DMS 273 (cell line): ENCODE measurements around the gene DHX16.
A peak's percentile ranks its signal among the peaks of the same experiment; 100 is the strongest.

Experiments used
- DNase-seq: peaks from one replicate; lab custom pipeline; 2025; ENCODE audit not compliant: unreplicated experiment; lab: John Stamatoyannopoulos, UW

The DHX16 gene

GRCh38 chr6:30640481-30640880 lies 32.3 kb downstream of the DHX16 start:
- peak; percentile 35 for DNase-seq

GRCh38 chr6:30635834-30636233 lies 37.0 kb downstream of the DHX16 start:
- no peak for DNase-seq

GRCh38 chr6:30626484-30627366 lies 46.1 kb downstream of the DHX16 start, which contains the start of gene ATAT1:
Gene ATAT1, plus strand, starts transcription at chr6:30626874.
- peak; percentile 95 for DNase-seq

- DNase-seq = no peak
Observed at GRCh38 chr6:30625511-30625910, 47.3 kb downstream of the DHX16 start.

- no peak for DNase-seq
Observed at GRCh38 chr6:30619561-30619960, 53.2 kb downstream of the DHX16 start.

GRCh38 chr6:30618270-30618797 lies 54.5 kb downstream of the DHX16 start:
- DNase-seq = peak; percentile 72

GRCh38 chr6:30617565-30618269 lies 55.1 kb downstream of the DHX16 start, which contains the start of gene MRPS18B:
Gene MRPS18B, plus strand, starts transcription at chr6:30617840. Its CDS starts 26 bp downstream, at chr6:30617866.
- peak; percentile 98 for DNase-seq

- peak; percentile 100 for DNase-seq
Observed at GRCh38 chr6:30616811-30617564, 55.8 kb downstream of the DHX16 start, which contains the start of gene PPP1R10. Gene PPP1R10, minus strand, starts transcription at chr6:30617243. Its CDS starts 7,299 bp downstream, at chr6:30609944.

- DNase-seq = peak; percentile 85
Observed at GRCh38 chr6:30615958-30616810, 56.6 kb downstream of the DHX16 start.

GRCh38 chr6:30615219-30615957 lies 57.4 kb downstream of the DHX16 start:
- peak; percentile 94 for DNase-seq

GRCh38 chr6:30614843-30615218 lies 58.0 kb downstream of the DHX16 start:
- DNase-seq = peak; percentile 99

GRCh38 chr6:30614044-30614842 lies 58.6 kb downstream of the DHX16 start:
- peak; percentile 48 for DNase-seq

- no peak for DNase-seq
Observed at GRCh38 chr6:30613251-30614043, 59.4 kb downstream of the DHX16 start.

GRCh38 chr6:30612687-30613248 lies 60.0 kb downstream of the DHX16 start:
- peak; percentile 24 for DNase-seq

- peak; percentile 42 for DNase-seq
Observed at GRCh38 chr6:30612213-30612612, 60.6 kb downstream of the DHX16 start.

- DNase-seq = no peak
Observed at GRCh38 chr6:30611856-30612194, 61.0 kb downstream of the DHX16 start.

- no peak for DNase-seq
Observed at GRCh38 chr6:30611150-30611855, 61.5 kb downstream of the DHX16 start.
